ENCODE measurements around the gene GRM4. TPM values are rescaled to one million over a fixed set of nuclear protein-coding genes. Genes with fewer than 3 reads are reported as not detected.

GRM4 gene
- total and polyA plus RNA-seq, 4 donors: not detected

DNA sequence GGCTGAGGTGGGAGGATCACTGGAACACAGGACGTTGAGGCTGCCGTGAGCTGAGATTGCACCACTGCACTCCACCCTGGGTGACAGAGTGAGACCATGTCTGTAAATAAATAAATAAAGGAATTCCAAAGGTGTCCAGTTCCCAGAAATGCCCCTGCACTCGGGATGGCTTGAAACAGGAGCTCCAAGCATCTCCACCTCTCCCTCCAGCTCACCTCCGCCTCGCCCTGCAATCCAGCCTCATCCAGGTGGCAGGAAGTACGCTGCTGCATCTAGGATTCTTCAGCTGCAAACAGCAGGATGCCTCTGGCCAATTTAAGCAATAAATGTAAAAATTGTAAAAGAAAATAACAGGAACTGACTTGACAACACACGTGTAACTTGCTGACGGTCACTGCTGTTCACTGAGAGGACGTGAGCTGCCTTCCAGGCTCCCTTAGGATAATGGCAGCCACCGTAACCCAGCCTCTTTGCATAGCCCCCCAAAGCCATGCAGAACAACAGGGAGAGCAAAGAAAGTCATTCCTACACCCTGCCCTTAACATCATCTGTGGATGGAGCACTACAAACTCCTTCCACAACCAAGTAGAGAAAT is 11.4 kb upstream of the GRM4 start:
- WGBS: 78% methylated on average over 10 of the region's 10 CpGs
- DNase-seq (ENCODE audit: low spot score): no peak
- TF ChIP-seq, protein P1, sequence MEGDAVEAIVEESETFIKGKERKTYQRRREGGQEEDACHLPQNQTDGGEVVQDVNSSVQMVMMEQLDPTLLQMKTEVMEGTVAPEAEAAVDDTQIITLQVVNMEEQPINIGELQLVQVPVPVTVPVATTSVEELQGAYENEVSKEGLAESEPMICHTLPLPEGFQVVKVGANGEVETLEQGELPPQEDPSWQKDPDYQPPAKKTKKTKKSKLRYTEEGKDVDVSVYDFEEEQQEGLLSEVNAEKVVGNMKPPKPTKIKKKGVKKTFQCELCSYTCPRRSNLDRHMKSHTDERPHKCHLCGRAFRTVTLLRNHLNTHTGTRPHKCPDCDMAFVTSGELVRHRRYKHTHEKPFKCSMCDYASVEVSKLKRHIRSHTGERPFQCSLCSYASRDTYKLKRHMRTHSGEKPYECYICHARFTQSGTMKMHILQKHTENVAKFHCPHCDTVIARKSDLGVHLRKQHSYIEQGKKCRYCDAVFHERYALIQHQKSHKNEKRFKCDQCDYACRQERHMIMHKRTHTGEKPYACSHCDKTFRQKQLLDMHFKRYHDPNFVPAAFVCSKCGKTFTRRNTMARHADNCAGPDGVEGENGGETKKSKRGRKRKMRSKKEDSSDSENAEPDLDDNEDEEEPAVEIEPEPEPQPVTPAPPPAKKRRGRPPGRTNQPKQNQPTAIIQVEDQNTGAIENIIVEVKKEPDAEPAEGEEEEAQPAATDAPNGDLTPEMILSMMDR (IDR thresholded peaks at IDR 0.05; ENCODE audit: low read depth, low read length, missing input control): no peak
- no peak for TF ChIP-seq FOXA2 (IDR thresholded peaks at IDR 0.05)
- no peak for TF ChIP-seq HNF4G (IDR thresholded peaks at IDR 0.05)
- TF ChIP-seq JUND (IDR thresholded peaks at IDR 0.05): no peak
- no peak for TF ChIP-seq FOXA1 (IDR thresholded peaks at IDR 0.05)
- TF ChIP-seq, protein P2, sequence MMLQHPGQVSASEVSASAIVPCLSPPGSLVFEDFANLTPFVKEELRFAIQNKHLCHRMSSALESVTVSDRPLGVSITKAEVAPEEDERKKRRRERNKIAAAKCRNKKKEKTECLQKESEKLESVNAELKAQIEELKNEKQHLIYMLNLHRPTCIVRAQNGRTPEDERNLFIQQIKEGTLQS (IDR thresholded peaks at IDR 0.05): no peak
- no peak for TF ChIP-seq SP1 (IDR thresholded peaks at IDR 0.05)
- no peak for TF ChIP-seq YY1 (IDR thresholded peaks at IDR 0.05)
- no peak for TF ChIP-seq EGR1 (IDR thresholded peaks at IDR 0.05; ENCODE audit: low read depth in 2 of 2)
- TF ChIP-seq, protein P3, sequence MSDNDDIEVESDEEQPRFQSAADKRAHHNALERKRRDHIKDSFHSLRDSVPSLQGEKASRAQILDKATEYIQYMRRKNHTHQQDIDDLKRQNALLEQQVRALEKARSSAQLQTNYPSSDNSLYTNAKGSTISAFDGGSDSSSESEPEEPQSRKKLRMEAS (IDR thresholded peaks at IDR 0.05): no peak
- TF ChIP-seq, protein P4, sequence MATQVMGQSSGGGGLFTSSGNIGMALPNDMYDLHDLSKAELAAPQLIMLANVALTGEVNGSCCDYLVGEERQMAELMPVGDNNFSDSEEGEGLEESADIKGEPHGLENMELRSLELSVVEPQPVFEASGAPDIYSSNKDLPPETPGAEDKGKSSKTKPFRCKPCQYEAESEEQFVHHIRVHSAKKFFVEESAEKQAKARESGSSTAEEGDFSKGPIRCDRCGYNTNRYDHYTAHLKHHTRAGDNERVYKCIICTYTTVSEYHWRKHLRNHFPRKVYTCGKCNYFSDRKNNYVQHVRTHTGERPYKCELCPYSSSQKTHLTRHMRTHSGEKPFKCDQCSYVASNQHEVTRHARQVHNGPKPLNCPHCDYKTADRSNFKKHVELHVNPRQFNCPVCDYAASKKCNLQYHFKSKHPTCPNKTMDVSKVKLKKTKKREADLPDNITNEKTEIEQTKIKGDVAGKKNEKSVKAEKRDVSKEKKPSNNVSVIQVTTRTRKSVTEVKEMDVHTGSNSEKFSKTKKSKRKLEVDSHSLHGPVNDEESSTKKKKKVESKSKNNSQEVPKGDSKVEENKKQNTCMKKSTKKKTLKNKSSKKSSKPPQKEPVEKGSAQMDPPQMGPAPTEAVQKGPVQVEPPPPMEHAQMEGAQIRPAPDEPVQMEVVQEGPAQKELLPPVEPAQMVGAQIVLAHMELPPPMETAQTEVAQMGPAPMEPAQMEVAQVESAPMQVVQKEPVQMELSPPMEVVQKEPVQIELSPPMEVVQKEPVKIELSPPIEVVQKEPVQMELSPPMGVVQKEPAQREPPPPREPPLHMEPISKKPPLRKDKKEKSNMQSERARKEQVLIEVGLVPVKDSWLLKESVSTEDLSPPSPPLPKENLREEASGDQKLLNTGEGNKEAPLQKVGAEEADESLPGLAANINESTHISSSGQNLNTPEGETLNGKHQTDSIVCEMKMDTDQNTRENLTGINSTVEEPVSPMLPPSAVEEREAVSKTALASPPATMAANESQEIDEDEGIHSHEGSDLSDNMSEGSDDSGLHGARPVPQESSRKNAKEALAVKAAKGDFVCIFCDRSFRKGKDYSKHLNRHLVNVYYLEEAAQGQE (IDR thresholded peaks at IDR 0.05): no peak
- TF ChIP-seq GABPA (IDR thresholded peaks at IDR 0.05 in 1 of 2, conservative IDR thresholded peaks at IDR 0.05 in 1 of 2): no peak
- TF ChIP-seq RAD21 (IDR thresholded peaks at IDR 0.05): no peak

DNA sequence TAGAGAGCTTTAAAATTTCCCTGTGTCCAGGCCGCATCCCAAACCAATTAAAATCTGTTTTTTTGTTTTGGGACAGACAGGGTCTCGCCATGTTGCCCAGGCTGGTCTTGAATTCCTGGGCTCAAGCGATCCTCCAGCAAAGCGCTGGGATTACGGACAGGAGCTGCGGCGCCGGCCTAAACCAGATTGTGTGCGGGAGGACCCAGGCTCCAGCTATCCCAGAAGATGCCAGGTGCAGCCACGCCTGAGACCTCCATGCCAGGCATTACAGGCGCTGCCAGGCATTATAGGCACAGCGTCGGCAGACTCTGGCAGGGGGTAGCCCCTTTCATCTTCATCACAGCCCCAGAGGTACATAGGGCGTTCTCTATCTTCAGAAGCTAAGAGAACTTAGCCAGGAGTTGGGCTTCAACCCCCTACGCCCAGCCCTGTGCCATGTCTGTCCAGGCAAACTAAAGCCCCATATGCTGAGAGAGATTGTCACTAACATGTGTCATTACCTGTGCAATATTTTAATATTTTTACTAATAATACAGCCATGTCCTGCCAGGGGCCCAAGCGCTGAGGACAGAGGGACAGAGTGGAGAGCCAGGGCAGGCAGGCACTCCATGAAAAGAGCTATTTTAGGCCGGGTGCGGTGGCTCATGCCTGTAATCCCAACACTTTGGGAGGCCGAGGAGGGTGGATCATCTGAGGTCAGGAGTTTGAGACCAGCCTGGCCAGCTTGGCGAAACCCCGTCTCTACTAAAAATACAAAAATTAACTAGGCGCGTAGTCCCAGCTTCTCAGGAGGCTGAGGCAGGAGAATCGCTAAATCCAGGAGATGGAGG is 9.8 kb upstream of the GRM4 start:
- H3K27me3 ChIP-seq (ENCODE audit: control insufficient read depth in 4 of 4, insufficient read depth in 4 of 4, low read length in 3 of 4): peaks cover 0 to 9% (median 2%) of the 10 kb centered on the region in 4 donors
- TF ChIP-seq YY1 (IDR thresholded peaks at IDR 0.05) (no peak), RAD21 (IDR thresholded peaks at IDR 0.05) (no peak), HNF4A (conservative IDR thresholded peaks at IDR 0.05) (no peak), HNF4G (IDR thresholded peaks at IDR 0.05) (no peak), NR2F2 (IDR thresholded peaks at IDR 0.05) (no peak), RXRA (IDR thresholded peaks at IDR 0.05) (no peak), EGR1 (IDR thresholded peaks at IDR 0.05; ENCODE audit: low read depth in 2 of 2) (no peak), GABPA (IDR thresholded peaks at IDR 0.05 in 1 of 2, conservative IDR thresholded peaks at IDR 0.05 in 1 of 2) (no peak)
- TF ChIP-seq, protein P1 (IDR thresholded peaks at IDR 0.05; ENCODE audit: low read depth, low read length, missing input control): no peak
- TF ChIP-seq, protein P2 (IDR thresholded peaks at IDR 0.05): no peak
- TF ChIP-seq, protein P3 (IDR thresholded peaks at IDR 0.05): no peak
- TF ChIP-seq, protein P4 (IDR thresholded peaks at IDR 0.05): no peak

More for the DNA sequence above, 11.4 kb upstream of the GRM4 start:
- Histone ChIP-seq H3K27me3 (ENCODE audit: control insufficient read depth in 4 of 4, insufficient read depth in 4 of 4, low read length in 3 of 4) (peaks cover 0 to 7% (median 2%) of the 10 kb centered on the region in 4 donors), H3K9me3 (ENCODE audit: control insufficient read depth in 4 of 4, low read length in 3 of 4) (peaks cover 2 to 5% (median 3%) of the 10 kb centered on the region in 4 donors), H3K36me3 (ENCODE audit: control insufficient read depth in 4 of 4, insufficient read depth in 3 of 4, low read depth in 1 of 4, low read length in 3 of 4) (no peaks in the 10 kb centered on the region), H3K27ac (ENCODE audit: low read depth in 1 of 2, low read length in 2 of 2) (no peak overlapping the region), H3K4me3 (ENCODE audit: low read depth in 1 of 3, low read length in 3 of 3) (no peak overlapping the region), H3K9ac (ENCODE audit: low read depth in 1 of 2, low read length in 2 of 2) (no peak overlapping the region), H3K4me1 (ENCODE audit: control insufficient read depth in 4 of 4, insufficient read depth in 4 of 4, low read length in 3 of 4) (peaks cover 0 to 10% (median 5%) of the 10 kb centered on the region in 4 donors)

More for the DNA sequence above, 9.8 kb upstream of the GRM4 start:
- Histone ChIP-seq H3K27ac (ENCODE audit: low read depth in 1 of 2, low read length in 2 of 2) (no peak overlapping the region), H3K4me1 (ENCODE audit: control insufficient read depth in 4 of 4, insufficient read depth in 4 of 4, low read length in 3 of 4) (peaks cover 0 to 10% (median 5%) of the 10 kb centered on the region in 4 donors), H3K4me3 (ENCODE audit: low read depth in 1 of 3, low read length in 3 of 3) (no peak overlapping the region), H3K9ac (ENCODE audit: low read depth in 1 of 2, low read length in 2 of 2) (no peak overlapping the region), H3K9me3 (ENCODE audit: control insufficient read depth in 4 of 4, low read length in 3 of 4) (peaks cover 2 to 5% (median 3%) of the 10 kb centered on the region in 4 donors), H3K36me3 (ENCODE audit: control insufficient read depth in 4 of 4, insufficient read depth in 3 of 4, low read depth in 1 of 4, low read length in 3 of 4) (no peaks in the 10 kb centered on the region)
- DNase-seq (ENCODE audit: low spot score): no peak
- 80% methylated on average over 24 of the region's 24 CpGs for WGBS
